Natural killer cell (primary cell): ENCODE measurements around the gene RTP4. TPM values are rescaled to one million over a fixed set of nuclear protein-coding genes. Genes with fewer than 3 reads are reported as not detected.
"Not testable (repeated sequence)": the region's sequence is repeated elsewhere in the genome, so short reads cannot be mapped to it uniquely, and the experiment has no call there.

Experiments
- ATAC-seq, 3 donors: fragments of 150-1000 bp in 2 of 3; fragments of 200-7000 bp in 1 of 3; cut with Tn5 transposase; 1 replicate in 1 of 3; 2 replicates in 2 of 3; pipeline ENCODE4 v1.10.0; 2021; ENCODE audit warnings: mild to moderate bottlenecking in 2 of 3, moderate library complexity in 2 of 3
- DNase-seq, 2 donors: peaks; one replicate each; pipeline versions ENCODE4 v3.0.0 to v3.0.0-alpha.2; 2013 to 2021; ENCODE audit warnings: mixed read lengths in 1 of 2
- H3K27ac ChIP-seq: one replicate; pipeline ENCODE4 v1.5.1; 2013; ENCODE audit warnings: mild to moderate bottlenecking, low read length
- H3K27me3 ChIP-seq: one replicate; pipeline ENCODE4 v1.6.1; 2013; ENCODE audit warnings: low read length; ENCODE audit not compliant: control insufficient read depth, insufficient read depth
- H3K36me3 ChIP-seq: one replicate; pipeline ENCODE4 v1.6.1; 2013; ENCODE audit warnings: low read length; ENCODE audit not compliant: control insufficient read depth, insufficient read depth
- H3K4me1 ChIP-seq: one replicate; pipeline ENCODE4 v1.6.1; 2013; ENCODE audit warnings: low read length; ENCODE audit not compliant: control insufficient read depth, insufficient read depth
- H3K4me3 ChIP-seq: one replicate; pipeline ENCODE4 v1.5.1; 2013; ENCODE audit warnings: low read length
- H3K9me3 ChIP-seq: one replicate; pipeline ENCODE4 v1.6.1; 2013; ENCODE audit warnings: low read length; ENCODE audit not compliant: control insufficient read depth, insufficient read depth
- H3K27ac Mint-ChIP-seq, 2 donors: one replicate each; pipeline ENCODE4 v1.8.0; 2022; ENCODE audit warnings: mild to moderate bottlenecking in 2 of 2, mixed read lengths in 2 of 2, moderate library complexity in 1 of 2
- H3K27me3 Mint-ChIP-seq, 2 donors: one replicate each; pipeline ENCODE4 v1.8.0; 2022; ENCODE audit warnings: low read depth in 2 of 2, mixed read lengths in 2 of 2
- H3K36me3 Mint-ChIP-seq: one replicate; pipeline ENCODE4 v1.8.0; 2022; ENCODE audit warnings: mixed read lengths
- H3K4me1 Mint-ChIP-seq, 2 donors: one replicate each; pipeline ENCODE4 v1.8.0; 2022; ENCODE audit warnings: mixed read lengths in 2 of 2
- H3K4me3 Mint-ChIP-seq: one replicate; pipeline ENCODE4 v1.8.0; 2022; ENCODE audit warnings: mild to moderate bottlenecking, moderate library complexity, mixed read lengths
- H3K9me3 Mint-ChIP-seq, 2 donors: one replicate each; pipeline ENCODE4 v1.8.0; 2022; ENCODE audit warnings: mixed read lengths in 2 of 2
- WGBS: methylation state at CpG from one replicate; pipeline ENCODE4 v1.1.7; 2013; ENCODE audit warnings: missing lambda C conversion rate; ENCODE audit not compliant: insufficient coverage; 5-methylcytosine and 5-hydroxymethylcytosine counted together
- intact Hi-C: fragments of 100-400 bp; cut with micrococcal nuclease; formaldehyde crosslinking; loops from one replicate; pipeline ENCODE4 v1.14.2; 2022
- total RNA-seq, 4 donors: library from RNA; stranded (reverse); fragments of 120-200 nt in 1 of 4; gene quantifications; one replicate each; pipeline versions ENCODE4 v1.2.3 to v1.2.4, GENCODE V29; 2013 to 2022
- TF ChIP-seq, protein P1 (sequence below): fragments of 200-600 bp; IDR thresholded peaks from one replicate; pipeline ENCODE4 v1.8.0; 2022; ENCODE audit warnings: antibody characterized with exemption

The RTP4 gene
- total RNA-seq, 3 donors from 2014 or later (not counting 1 experiment from before 2014, with no cell fraction given), result 4.2 to 8.0 (median 4.4) TPM

GRCh38 chr3:187400756-187401155, 32.6 kb downstream of the RTP4 start:
- no peak overlapping the region for H3K4me3 Mint-ChIP-seq
- TF ChIP-seq, protein P1, sequence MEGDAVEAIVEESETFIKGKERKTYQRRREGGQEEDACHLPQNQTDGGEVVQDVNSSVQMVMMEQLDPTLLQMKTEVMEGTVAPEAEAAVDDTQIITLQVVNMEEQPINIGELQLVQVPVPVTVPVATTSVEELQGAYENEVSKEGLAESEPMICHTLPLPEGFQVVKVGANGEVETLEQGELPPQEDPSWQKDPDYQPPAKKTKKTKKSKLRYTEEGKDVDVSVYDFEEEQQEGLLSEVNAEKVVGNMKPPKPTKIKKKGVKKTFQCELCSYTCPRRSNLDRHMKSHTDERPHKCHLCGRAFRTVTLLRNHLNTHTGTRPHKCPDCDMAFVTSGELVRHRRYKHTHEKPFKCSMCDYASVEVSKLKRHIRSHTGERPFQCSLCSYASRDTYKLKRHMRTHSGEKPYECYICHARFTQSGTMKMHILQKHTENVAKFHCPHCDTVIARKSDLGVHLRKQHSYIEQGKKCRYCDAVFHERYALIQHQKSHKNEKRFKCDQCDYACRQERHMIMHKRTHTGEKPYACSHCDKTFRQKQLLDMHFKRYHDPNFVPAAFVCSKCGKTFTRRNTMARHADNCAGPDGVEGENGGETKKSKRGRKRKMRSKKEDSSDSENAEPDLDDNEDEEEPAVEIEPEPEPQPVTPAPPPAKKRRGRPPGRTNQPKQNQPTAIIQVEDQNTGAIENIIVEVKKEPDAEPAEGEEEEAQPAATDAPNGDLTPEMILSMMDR, result no peak
- DNase-seq, result no peak
- H3K27ac Mint-ChIP-seq, result no peak overlapping the region
- H3K4me1 Mint-ChIP-seq, result no peaks in the 10 kb centered on the region
- no peaks in the 10 kb centered on the region for H3K9me3 ChIP-seq
- no peaks in the 10 kb centered on the region for H3K9me3 Mint-ChIP-seq
- H3K36me3 Mint-ChIP-seq, result no peaks in the 10 kb centered on the region
- H3K36me3 ChIP-seq, result no peaks in the 10 kb centered on the region
- no peak overlapping the region for H3K4me3 ChIP-seq
- intact Hi-C loops, result no loop called here
- H3K4me1 ChIP-seq, result no peaks in the 10 kb centered on the region
- H3K27me3 ChIP-seq, result no peaks in the 10 kb centered on the region
- ATAC-seq, result no peak
- H3K27ac ChIP-seq, result no peak overlapping the region
- H3K27me3 Mint-ChIP-seq, result peaks cover 19 to 43% of the 10 kb centered on the region in 2 donors
- 84% methylated on average over 2 of the region's 3 CpGs for WGBS

DNA sequence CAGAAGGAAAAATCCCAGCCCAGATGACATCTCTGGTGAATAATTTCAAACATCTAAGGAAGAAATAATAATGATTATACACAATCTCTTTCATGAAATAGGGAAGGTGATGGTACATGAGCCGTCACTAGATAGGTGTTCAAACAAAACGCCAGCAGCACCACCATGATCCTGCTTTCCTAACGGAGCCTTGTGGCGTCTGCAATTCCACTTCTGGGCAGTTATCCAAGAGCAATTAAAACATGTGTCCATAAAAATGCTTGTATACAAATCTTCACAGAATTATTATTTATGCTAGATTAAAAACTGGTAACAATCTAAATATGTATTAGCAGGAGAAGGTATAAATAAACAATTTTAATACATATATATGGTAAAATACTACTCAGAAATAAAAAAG, 33.7 kb downstream of the RTP4 start:
- WGBS, result 95% methylated on average over 4 of the region's 4 CpGs
- H3K9me3 Mint-ChIP-seq, result no peaks in the 10 kb centered on the region
- ATAC-seq (no peak), DNase-seq (no peak)
- no peaks in the 10 kb centered on the region for H3K4me1 Mint-ChIP-seq
- no peak overlapping the region for H3K4me3 Mint-ChIP-seq
- H3K27me3 Mint-ChIP-seq, result peaks cover 20 to 40% of the 10 kb centered on the region in 2 donors
- Histone ChIP-seq H3K4me1 (no peaks in the 10 kb centered on the region), H3K27me3 (peaks cover 2% of the 10 kb centered on the region), H3K4me3 (no peak overlapping the region), H3K27ac (no peak overlapping the region), H3K9me3 (no peaks in the 10 kb centered on the region), H3K36me3 (no peaks in the 10 kb centered on the region)
- H3K36me3 Mint-ChIP-seq, result no peaks in the 10 kb centered on the region
- TF ChIP-seq, protein P1, result no peak
- H3K27ac Mint-ChIP-seq, result no peak overlapping the region
- intact Hi-C loops, result no loop called here

DNA sequence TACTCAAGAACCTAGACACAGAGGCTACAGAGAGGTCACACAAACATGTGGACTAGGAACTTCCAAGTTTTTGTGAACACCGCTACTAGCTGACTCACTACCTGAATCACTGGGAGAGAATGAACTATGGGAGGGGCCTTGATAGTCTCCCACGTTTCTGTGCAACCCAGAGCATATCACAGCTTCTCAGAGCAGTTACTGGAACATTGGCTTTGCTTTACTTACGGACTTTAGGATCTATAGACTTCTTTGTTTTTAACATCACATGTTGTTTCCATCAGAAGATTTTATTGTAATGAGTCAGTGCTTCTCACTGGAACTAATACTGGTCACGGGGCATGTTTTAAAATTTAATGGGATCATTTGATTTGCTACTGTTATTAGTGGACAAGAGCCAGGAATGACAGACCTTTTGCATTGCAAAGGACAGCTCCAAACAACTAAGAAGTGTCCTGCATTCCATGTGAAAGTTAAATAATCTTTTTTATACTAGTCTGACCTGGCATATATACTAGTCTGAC, 35.6 kb downstream of the RTP4 start:
- Histone ChIP-seq H3K27ac (no peak overlapping the region), H3K9me3 (no peaks in the 10 kb centered on the region), H3K4me1 (no peaks in the 10 kb centered on the region), H3K36me3 (no peaks in the 10 kb centered on the region), H3K27me3 (peaks cover 10% of the 10 kb centered on the region), H3K4me3 (no peak overlapping the region)
- no peak overlapping the region for H3K27ac Mint-ChIP-seq
- WGBS, result 77% methylated on average over 4 of the region's 4 CpGs
- DNase-seq, result no peak
- H3K4me1 Mint-ChIP-seq, result no peaks in the 10 kb centered on the region
- ATAC-seq, result no peak
- H3K27me3 Mint-ChIP-seq, result peaks cover 25 to 52% of the 10 kb centered on the region in 2 donors
- H3K9me3 Mint-ChIP-seq, result no peaks in the 10 kb centered on the region
- no peak overlapping the region for H3K4me3 Mint-ChIP-seq
- TF ChIP-seq, protein P1, result no peak
- H3K36me3 Mint-ChIP-seq, result no peaks in the 10 kb centered on the region
- intact Hi-C loops, result no loop called here

DNA sequence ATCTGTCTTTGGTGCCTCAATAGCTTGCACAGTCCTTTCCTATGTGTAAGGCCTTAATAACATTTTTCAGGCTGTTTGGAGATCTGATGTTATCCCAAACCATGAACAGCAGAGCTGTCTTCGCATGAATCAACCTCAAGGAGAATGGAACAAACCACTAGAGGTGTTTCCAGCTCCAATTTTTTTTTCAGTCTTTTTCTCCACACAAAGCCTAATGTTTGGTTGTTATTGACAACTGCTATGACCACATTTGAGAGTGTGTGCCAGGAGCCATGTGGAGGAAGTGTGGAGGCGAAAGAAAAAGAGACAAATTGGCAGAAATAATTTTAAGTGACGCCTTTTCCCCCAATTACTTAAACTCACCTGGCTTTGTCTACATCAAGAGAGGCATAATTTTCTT, 38.7 kb downstream of the RTP4 start:
- no peaks in the 10 kb centered on the region for H3K36me3 ChIP-seq
- H3K4me3 Mint-ChIP-seq, result no peak overlapping the region
- no peak overlapping the region for H3K27ac Mint-ChIP-seq
- no peaks in the 10 kb centered on the region for H3K9me3 Mint-ChIP-seq
- ATAC-seq, result no peak
- no peaks in the 10 kb centered on the region for H3K4me1 Mint-ChIP-seq
- TF ChIP-seq, protein P1, result no peak
- H3K36me3 Mint-ChIP-seq, result no peaks in the 10 kb centered on the region
- no peak for DNase-seq
- H3K9me3 ChIP-seq, result no peaks in the 10 kb centered on the region
- no peak overlapping the region for H3K27ac ChIP-seq
- no peak overlapping the region for H3K4me3 ChIP-seq
- H3K27me3 ChIP-seq, result peaks cover 10% of the 10 kb centered on the region
- H3K4me1 ChIP-seq, result no peaks in the 10 kb centered on the region
- WGBS, result 100% methylated on average over 1 of the region's 3 CpGs
- intact Hi-C loops, result no loop called here
- H3K27me3 Mint-ChIP-seq, result peaks cover 31 to 38% of the 10 kb centered on the region in 2 donors

DNA sequence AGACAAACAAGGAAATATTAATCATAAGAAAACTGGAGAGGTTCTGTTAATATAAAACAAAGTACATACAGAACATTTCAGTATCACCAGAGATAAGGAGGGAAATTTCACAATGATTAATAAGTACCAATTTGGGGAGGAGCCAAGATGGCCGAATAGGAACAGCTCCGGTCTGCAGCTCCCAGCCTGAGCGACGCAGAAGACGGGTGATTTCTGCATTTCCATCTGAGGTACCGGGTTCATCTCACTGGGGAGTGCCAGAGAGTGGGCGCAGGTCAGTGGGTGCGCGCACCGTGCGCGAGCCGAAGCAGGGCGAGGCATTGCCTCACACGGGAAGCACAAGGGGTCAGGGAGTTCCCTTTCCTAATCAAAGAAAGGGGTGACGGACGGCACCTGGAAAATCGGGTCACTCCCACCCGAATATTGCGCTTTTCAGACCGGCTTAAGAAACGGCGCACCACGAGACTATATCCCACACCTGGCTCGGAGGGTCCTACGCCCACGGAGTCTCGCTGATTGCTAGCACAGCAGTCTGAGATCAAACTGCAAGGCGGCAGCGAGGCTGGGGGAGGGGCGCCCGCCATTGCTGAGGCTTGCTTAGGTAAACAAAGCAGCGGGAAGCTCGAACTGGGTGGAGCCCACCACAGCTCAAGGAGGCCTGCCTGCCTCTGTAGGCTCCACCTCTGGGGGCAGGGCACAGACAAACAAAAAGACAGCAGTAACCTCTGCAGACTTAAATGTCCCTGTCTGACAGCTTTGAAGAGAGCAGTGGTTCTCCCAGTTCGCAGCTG, 44.0 kb downstream of the RTP4 start:
- H3K27me3 ChIP-seq, H3K4me3 ChIP-seq, H3K27ac Mint-ChIP-seq, H3K4me1 ChIP-seq, H3K4me3 Mint-ChIP-seq, H3K36me3 Mint-ChIP-seq, ATAC-seq, H3K9me3 ChIP-seq, H3K27ac ChIP-seq, H3K9me3 Mint-ChIP-seq, H3K4me1 Mint-ChIP-seq, H3K36me3 ChIP-seq, intact Hi-C loops, DNase-seq: not testable (repeated sequence)
- H3K27me3 Mint-ChIP-seq, result peaks cover 19 to 29% of the 10 kb centered on the region in 2 donors
- WGBS, result 94% methylated on average over 2 of the region's 35 CpGs
